HG03064 (cell line): Measurements from ENCODE around the gene CKAP2.
"Not testable (repeated sequence)": the region's sequence is repeated elsewhere in the genome, so short reads cannot be mapped to it uniquely, and the experiment has no call there.

ENCODE experiments used
- ATAC-seq: cut with Tn5 transposase; IDR thresholded peaks from one replicate; pipeline ENCODE4 v1.9.1; 2021; ENCODE audit warnings: low read depth; ENCODE audit not compliant: unreplicated experiment

CKAP2 gene

GRCh38 chr13:52523323-52523722, 68.0 kb downstream of the CKAP2 start:
- ATAC-seq, result not testable (repeated sequence)
